H1 (cell line): ENCODE results near the gene PMP22. TPM values are rescaled to one million over a fixed set of nuclear protein-coding genes. Genes with fewer than 3 reads are reported as not detected.

Source experiments
- CTCF ChIA-PET: fragments of 300-600 bp; sonication (Branson Sonifier 250); formaldehyde crosslinking; loops from one replicate; lab custom pipeline; 2021; ENCODE audit not compliant: partially characterized antibody; lab: Charles Lee
- POLR2A ChIA-PET: fragments of 300-600 bp; sonication (Branson Sonifier 250); formaldehyde crosslinking; loops from one replicate; lab custom pipeline; 2021; ENCODE audit warnings: inconsistent platforms; ENCODE audit not compliant: partially characterized antibody; lab: Charles Lee
- DNase-seq, 2 experiments: peaks; one replicate each; pipeline versions ENCODE4 v3.0.0 to v3.0.0-alpha.2; 2010 to 2022; ENCODE audit warnings: low spot score in 2 of 2, low read depth in 1 of 2, mixed read lengths in 1 of 2
- FAIRE-seq: peaks from 2 replicates; lab custom pipeline; 2011; peaks lifted over from hg19 to GRCh38; lab: Jason Lieb, UNC
- H2AFZ ChIP-seq: 2 replicates; pipeline ENCODE4 v1.8.1; 2012; ENCODE audit warnings: low read length, inconsistent platforms
- H2AK5ac ChIP-seq: 2 replicates; pipeline ENCODE4 v1.6.1; 2013; ENCODE audit warnings: low read depth, low read length
- H2BK120ac ChIP-seq: replicated peaks from 2 replicates; pipeline ENCODE3; 2013; ENCODE audit warnings: low read depth, low read length, inconsistent platforms
- H2BK12ac ChIP-seq: 2 replicates; pipeline ENCODE4 v1.6.1; 2013; ENCODE audit warnings: low read depth, low read length
- H2BK15ac ChIP-seq: 2 replicates; pipeline ENCODE4 v1.6.1; 2013; ENCODE audit warnings: low read length
- H2BK20ac ChIP-seq: 2 replicates; pipeline ENCODE4 v1.6.1; 2013; ENCODE audit warnings: low read length
- H2BK5ac ChIP-seq: 2 replicates; pipeline ENCODE4 v1.6.1; 2013; ENCODE audit warnings: low read depth, low read length
- H3K14ac ChIP-seq: 2 replicates; pipeline ENCODE4 v1.6.1; 2013; ENCODE audit warnings: inconsistent platforms; ENCODE audit not compliant: insufficient read length
- H3K18ac ChIP-seq: 2 replicates; pipeline ENCODE4 v1.6.1; 2013; ENCODE audit warnings: low read length; ENCODE audit errors: extremely low read depth
- H3K23ac ChIP-seq: 2 replicates; pipeline ENCODE4 v1.6.1; 2013; ENCODE audit warnings: inconsistent platforms; ENCODE audit not compliant: insufficient read length
- H3K23me2 ChIP-seq: 2 replicates; pipeline ENCODE4 v1.6.1; 2013; ENCODE audit warnings: low read depth, low read length
- H3K27ac ChIP-seq: 2 replicates; pipeline ENCODE4 v1.6.1; 2011; ENCODE audit warnings: low read depth, low read length, inconsistent platforms
- H3K27me3 ChIP-seq, 4 experiments: replicated peaks in 1 of 4; 1 replicate in 1 of 4; 2 replicates in 3 of 4; pipeline versions ENCODE4 v1.6.1 to v1.8.1; 2011 to 2013; ENCODE audit warnings: low read length in 3 of 4, mild to moderate bottlenecking in 3 of 4, inconsistent platforms in 2 of 4, mixed read lengths in 2 of 4, moderate library complexity in 1 of 4; ENCODE audit not compliant: control insufficient read depth in 3 of 4, insufficient read depth in 3 of 4; ENCODE audit errors: extremely low read depth in 1 of 4
- H3K36me3 ChIP-seq, 4 experiments: 2 replicates each; pipeline versions ENCODE4 v1.6.1 to v1.8.1; 2011 to 2013; ENCODE audit warnings: mild to moderate bottlenecking in 4 of 4, low read length in 3 of 4, moderate library complexity in 2 of 4, control low read depth in 1 of 4, inconsistent platforms in 1 of 4; ENCODE audit not compliant: insufficient read depth in 4 of 4, control insufficient read depth in 2 of 4
- H3K4ac ChIP-seq: replicated peaks from 2 replicates; pipeline ENCODE3; 2013; ENCODE audit warnings: low read length, low read depth, mixed read lengths, inconsistent platforms; ENCODE audit not compliant: insufficient read length
- H3K4me1 ChIP-seq, 4 experiments: replicated peaks in 1 of 4; 1 replicate in 1 of 4; 2 replicates in 3 of 4; pipeline versions ENCODE4 v1.6.1 to v1.8.1; 2011 to 2013; ENCODE audit warnings: low read length in 3 of 4, inconsistent platforms in 2 of 4, mixed read lengths in 1 of 4; ENCODE audit not compliant: insufficient read depth in 4 of 4, control insufficient read depth in 3 of 4
- H3K4me2 ChIP-seq, 2 experiments: 2 replicates each; pipeline versions ENCODE4 v1.6.1 to v1.8.1; 2011 to 2013; ENCODE audit warnings: low read depth in 2 of 2, low read length in 2 of 2, control low read depth in 1 of 2, inconsistent platforms in 1 of 2, mild to moderate bottlenecking in 1 of 2; ENCODE audit not compliant: insufficient read depth in 1 of 2
- H3K4me3 ChIP-seq, 4 experiments: fragments of 200-600, 300-600 bp in 1 of 4; sonication (generic), shearing (Covaris generic), sonication (Bioruptor Twin) in 1 of 4; 2 replicates each; pipeline versions ENCODE4 v1.5.1 to v1.8.1; 2011 to 2016; ENCODE audit warnings: low read length in 4 of 4, low read depth in 3 of 4, control low read depth in 2 of 4, inconsistent platforms in 2 of 4, mild to moderate bottlenecking in 2 of 4, mixed read lengths in 1 of 4, moderate library complexity in 1 of 4; ENCODE audit not compliant: insufficient read depth in 2 of 4; ENCODE audit errors: extremely low read depth in 1 of 4
- H3K56ac ChIP-seq: replicated peaks from 2 replicates; pipeline ENCODE3; 2013; ENCODE audit warnings: low read depth, mild to moderate bottlenecking, mixed read lengths, low read length, inconsistent platforms; ENCODE audit not compliant: insufficient read length
- H3K79me1 ChIP-seq: 2 replicates; pipeline ENCODE4 v1.6.1; 2013; ENCODE audit warnings: low read depth, low read length, control low read depth
- H3K79me2 ChIP-seq, 2 experiments: 2 replicates each; pipeline versions ENCODE4 v1.6.1 to v1.8.1; 2012 to 2013; ENCODE audit warnings: low read length in 2 of 2, mild to moderate bottlenecking in 2 of 2, inconsistent platforms in 1 of 2; ENCODE audit not compliant: insufficient read depth in 2 of 2, control insufficient read depth in 1 of 2
- H3K9ac ChIP-seq, 4 experiments: replicated peaks in 1 of 4; 1 replicate in 1 of 4; 2 replicates in 3 of 4; pipeline versions ENCODE4 v1.6.1 to v1.8.1; 2011 to 2013; ENCODE audit warnings: low read depth in 3 of 4, low read length in 3 of 4, control low read depth in 2 of 4, mild to moderate bottlenecking in 2 of 4, moderate library complexity in 2 of 4, inconsistent platforms in 1 of 4; ENCODE audit errors: extremely low read depth in 1 of 4
- H3K9me3 ChIP-seq, 2 experiments: 2 replicates each; pipeline versions ENCODE4 v1.6.1 to v1.8.1; 2012 to 2013; ENCODE audit warnings: mild to moderate bottlenecking in 2 of 2, moderate library complexity in 2 of 2, control low read depth in 1 of 2, inconsistent platforms in 1 of 2, low read depth in 1 of 2, low read length in 1 of 2, mixed read lengths in 1 of 2; ENCODE audit not compliant: insufficient read depth in 2 of 2
- H4K20me1 ChIP-seq, 2 experiments: replicated peaks in 1 of 2; 2 replicates each; pipeline versions ENCODE3 to v1.8.1; 2011 to 2013; ENCODE audit warnings: inconsistent platforms in 2 of 2, low read length in 2 of 2, mild to moderate bottlenecking in 1 of 2; ENCODE audit not compliant: insufficient read depth in 2 of 2, control insufficient read depth in 1 of 2
- H4K5ac ChIP-seq: 2 replicates; pipeline ENCODE4 v1.6.1; 2013; ENCODE audit warnings: low read length, low read depth, mixed read lengths, inconsistent platforms; ENCODE audit not compliant: insufficient read length
- H4K8ac ChIP-seq: 2 replicates; pipeline ENCODE4 v1.8.0; 2013; ENCODE audit warnings: mild to moderate bottlenecking, moderate library complexity, low read length, inconsistent platforms; ENCODE audit not compliant: insufficient read depth; ENCODE audit errors: extremely low read depth
- H4K91ac ChIP-seq: replicated peaks from 2 replicates; pipeline ENCODE3; 2013; ENCODE audit warnings: low read length, mixed read lengths, inconsistent platforms; ENCODE audit not compliant: insufficient read length
- RAD21 ChIP-seq, 2 experiments: IDR thresholded peaks in 1 of 2; conservative IDR thresholded peaks in 1 of 2; 2 replicates each; pipeline ENCODE4 v1.6.1; 2011; ENCODE audit warnings: low read depth in 2 of 2, low read length in 2 of 2, improper control_type of control experiment in 1 of 2, inconsistent platforms in 1 of 2, mild to moderate bottlenecking in 1 of 2, moderate library complexity in 1 of 2
- SIX5 ChIP-seq: IDR thresholded peaks from 2 replicates; pipeline ENCODE4 v1.6.1; 2011; ENCODE audit warnings: mild to moderate bottlenecking, low read depth, low read length
- WGBS, 2 experiments: shearing (Covaris generic) in 1 of 2; methylation state at CpG; one replicate each; pipeline versions ENCODE4 v1.1.6 to v1.1.7; 2013 to 2015; ENCODE audit warnings: low lambda C conversion rate in 2 of 2, mixed read lengths in 2 of 2, inconsistent platforms in 1 of 2, low coverage in 1 of 2, missing lambda C conversion rate in 1 of 2; ENCODE audit not compliant: insufficient replicate concordance in 2 of 2, insufficient coverage in 1 of 2, insufficient read length in 1 of 2; ENCODE audit errors: extremely low coverage in 1 of 2, missing lambda C conversion rate in 1 of 2; 5-methylcytosine and 5-hydroxymethylcytosine counted together
- polyA plus RNA-seq, 7 experiments: library from polyadenylated mRNA; depleted of rRNA in 3 of 7; stranded (reverse) in 5 of 7; unstranded in 2 of 7; fragments of >200 nt in 5 of 7; fragments of 200-250 nt in 2 of 7; gene quantifications; 1 replicate in 5 of 7; 2 replicates in 1 of 7; 4 replicates in 1 of 7; pipeline versions ENCODE4 v1.2.1 to v1.2.3, GENCODE V29; 2011 to 2013; ENCODE audit warnings: missing spikeins in 2 of 7, mixed read lengths in 2 of 7
- total RNA-seq: library from RNA; stranded (reverse); fragmentation: NEBNext Ultra II Directional; extraction: Animal tissue kit (Norgen Biotek cat#: 25700); gene quantifications from 2 replicates; pipeline ENCODE4 v1.2.1, GENCODE V29; 2021
- TF ChIP-seq, protein P1 (sequence below), 3 experiments: IDR thresholded peaks; 1 replicate in 2 of 3; 2 replicates in 1 of 3; pipeline versions ENCODE4 v1.5.1 to v1.6.1; 2011; ENCODE audit warnings: low read length in 3 of 3, mild to moderate bottlenecking in 3 of 3, inconsistent platforms in 2 of 3, low read depth in 1 of 3, moderate library complexity in 1 of 3; ENCODE audit not compliant: insufficient read depth in 1 of 3; ENCODE audit errors: control extremely low read depth in 1 of 3

PMP22 gene
- total and polyA plus RNA-seq, 2 of the 8 experiments (the other 6 are each of a cell fraction or from before 2014, with no cell fraction given): 0.84 to 4.9 TPM

DNA sequence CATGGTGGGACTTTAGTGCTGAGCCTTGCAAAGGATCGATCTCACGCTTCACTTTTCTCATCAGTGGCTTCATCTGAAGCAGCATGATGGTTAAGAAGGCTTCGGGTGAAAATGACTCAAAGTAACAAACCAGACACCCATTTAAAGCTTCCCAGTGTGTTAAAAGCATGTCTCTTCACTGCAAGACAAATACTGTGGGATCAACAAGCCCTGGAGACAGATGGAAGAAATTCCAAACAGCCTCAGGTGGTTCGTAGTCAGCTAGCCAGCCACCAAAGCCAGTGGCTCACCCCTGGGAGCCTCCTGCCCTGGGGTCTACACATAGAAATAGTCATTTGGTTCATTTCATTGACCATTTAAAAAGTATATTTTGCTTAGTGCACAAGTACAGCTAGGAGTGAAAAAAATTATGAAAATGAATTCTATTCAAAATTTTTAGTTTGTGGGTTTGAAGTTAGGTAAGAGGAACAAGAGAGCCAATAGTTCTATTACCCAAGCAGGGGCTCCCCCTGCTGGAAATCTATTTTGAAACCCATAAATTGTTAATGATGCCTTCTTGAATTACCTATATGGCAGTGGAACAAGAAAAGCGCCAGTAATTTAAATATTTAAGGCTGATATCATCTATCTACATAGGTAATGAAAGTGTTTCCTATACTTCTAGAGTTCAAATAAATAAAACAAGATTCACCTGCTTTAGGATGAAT lies 51.6 kb downstream of the PMP22 start:
- DNase-seq (no peak), FAIRE-seq (no peak)
- Histone ChIP-seq H2BK5ac (no peak overlapping the region), H3K27ac (no peak overlapping the region), H2BK120ac (no peak overlapping the region), H3K4me3 (no peak overlapping the region), H3K4me1 (no peaks in the 10 kb centered on the region), H2AFZ (peak overlapping the region; percentile 67; the same call in 1 of the 2 replicates), H4K5ac (no peak overlapping the region), H3K9me3 (no peaks in the 10 kb centered on the region), H2BK12ac (no peak overlapping the region), H3K4me2 (no peak overlapping the region), H3K79me2 (no peaks in the 10 kb centered on the region), H3K18ac (no peak overlapping the region), H3K36me3 (no peaks in the 10 kb centered on the region), H3K23ac (no peak overlapping the region), H3K27me3 (no peaks in the 10 kb centered on the region), H2BK15ac (no peak overlapping the region), H4K91ac (no peak overlapping the region), H4K8ac (no peak overlapping the region), H3K4ac (no peak overlapping the region), H3K14ac (no peak overlapping the region), H2AK5ac (no peak overlapping the region), H3K23me2 (no peaks in the 10 kb centered on the region), H3K56ac (no peak overlapping the region), H2BK20ac (no peak overlapping the region), H4K20me1 (no peaks in the 10 kb centered on the region), H3K9ac (no peak overlapping the region), H3K79me1 (no peaks in the 10 kb centered on the region)
- POLR2A ChIA-PET: interaction anchor here (1.0 kb wide), 1 partner anchor 216 kb away, joined by 3 read pairs; no protein-coding TSS in a partner anchor
- CTCF ChIA-PET: interaction anchor here (0.6 to 2.7 kb wide), 18 partner anchors 10 to 1562 kb away, joined by 3 to 12 read pairs (median 4); no protein-coding TSS in a partner anchor
- TF ChIP-seq SIX5 (no peak), RAD21 (IDR thresholded peaks at IDR 0.05 in 1 of 2, conservative IDR thresholded peaks at IDR 0.05 in 1 of 2; ENCODE audit: low read depth in 2 of 2, low read length in 2 of 2) (peak; percentile 70 to 74)
- TF ChIP-seq, protein P1, sequence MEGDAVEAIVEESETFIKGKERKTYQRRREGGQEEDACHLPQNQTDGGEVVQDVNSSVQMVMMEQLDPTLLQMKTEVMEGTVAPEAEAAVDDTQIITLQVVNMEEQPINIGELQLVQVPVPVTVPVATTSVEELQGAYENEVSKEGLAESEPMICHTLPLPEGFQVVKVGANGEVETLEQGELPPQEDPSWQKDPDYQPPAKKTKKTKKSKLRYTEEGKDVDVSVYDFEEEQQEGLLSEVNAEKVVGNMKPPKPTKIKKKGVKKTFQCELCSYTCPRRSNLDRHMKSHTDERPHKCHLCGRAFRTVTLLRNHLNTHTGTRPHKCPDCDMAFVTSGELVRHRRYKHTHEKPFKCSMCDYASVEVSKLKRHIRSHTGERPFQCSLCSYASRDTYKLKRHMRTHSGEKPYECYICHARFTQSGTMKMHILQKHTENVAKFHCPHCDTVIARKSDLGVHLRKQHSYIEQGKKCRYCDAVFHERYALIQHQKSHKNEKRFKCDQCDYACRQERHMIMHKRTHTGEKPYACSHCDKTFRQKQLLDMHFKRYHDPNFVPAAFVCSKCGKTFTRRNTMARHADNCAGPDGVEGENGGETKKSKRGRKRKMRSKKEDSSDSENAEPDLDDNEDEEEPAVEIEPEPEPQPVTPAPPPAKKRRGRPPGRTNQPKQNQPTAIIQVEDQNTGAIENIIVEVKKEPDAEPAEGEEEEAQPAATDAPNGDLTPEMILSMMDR (IDR thresholded peaks at IDR 0.05; ENCODE audit: control extremely low read depth in 1 of 3, insufficient read depth in 1 of 3, low read depth in 1 of 3, low read length in 3 of 3): peak in 2 of 3 experiments; percentile 36 to 42; a peak in 2 of 4 replicates
- 75% methylated on average over 5 of the region's 5 CpGs; no CpG with 5 or more reads in 1 of the 2 experiments for WGBS, 2 experiments
